Psoas muscle (tissue), 8 donors: Measurements from ENCODE around the gene PRKCA. TPM values are rescaled to one million over a fixed set of nuclear protein-coding genes. Genes with fewer than 3 reads are reported as not detected.
"Not testable (repeated sequence)": the region's sequence is repeated elsewhere in the genome, so short reads cannot be mapped to it uniquely, and the experiment has no call there.

Experiments used
- ATAC-seq, 4 donors: fragments of 200-7000 bp; cut with Tn5 transposase; one replicate each; pipeline ENCODE4 v1.9.1; 2020; ENCODE audit warnings: moderate library complexity in 3 of 4, mild to moderate bottlenecking in 2 of 4
- DNase-seq, 2 donors: peaks; one replicate each; pipeline ENCODE4 v3.0.0-alpha.2; 2020
- H3K27ac ChIP-seq: fragments of 200-600 bp; one replicate; pipeline ENCODE4 v1.8.0; 2022
- H3K27me3 ChIP-seq, 3 donors: fragments of 200-600 bp in 1 of 3; one replicate each; pipeline versions ENCODE4 v1.6.1 to v1.8.0; 2013 to 2022; ENCODE audit warnings: low read length in 2 of 3, mild to moderate bottlenecking in 2 of 3, moderate library complexity in 1 of 3; ENCODE audit not compliant: insufficient read depth in 3 of 3
- H3K36me3 ChIP-seq, 2 donors: fragments of 200-600 bp in 1 of 2; one replicate each; pipeline versions ENCODE4 v1.6.1 to v1.8.0; 2013 to 2022; ENCODE audit warnings: low read depth in 1 of 2, mild to moderate bottlenecking in 1 of 2, moderate library complexity in 1 of 2; ENCODE audit not compliant: insufficient read depth in 1 of 2
- H3K4me1 ChIP-seq: fragments of 200-600 bp; one replicate; pipeline ENCODE4 v1.8.0; 2022
- H3K4me3 ChIP-seq: fragments of 200-600 bp; one replicate; pipeline ENCODE4 v1.8.0; 2022; ENCODE audit warnings: mild to moderate bottlenecking
- H3K9me3 ChIP-seq: fragments of 200-600 bp; one replicate; pipeline ENCODE4 v1.8.0; 2022
- CTCF ChIP-seq: fragments of 200-600 bp; IDR thresholded peaks from one replicate; pipeline ENCODE4 v1.8.0; 2022; ENCODE audit warnings: antibody characterized with exemption
- WGBS, 3 donors: extraction: QIAGEN DNeasy Blood & Tissue Kit; methylation state at CpG; one replicate each; pipeline versions ENCODE4 v1.1.6 to v1.1.7; 2013; 5-methylcytosine and 5-hydroxymethylcytosine counted together
- intact Hi-C, 2 donors: fragments of 100-400 bp; cut with DNase I; formaldehyde crosslinking; loops; one replicate each; pipeline versions ENCODE4 v1.11.0 to v1.14.2; 2022
- polyA plus RNA-seq, 3 donors: library from polyadenylated mRNA; stranded (reverse); fragments of 200-250 nt; gene quantifications; one replicate each; pipeline ENCODE4 v1.2.3, GENCODE V29; 2013
- total RNA-seq, 4 donors: library from RNA; stranded (reverse); fragmentation: NEBNext Ultra II Directional in 2 of 4; extraction: Animal tissue kit (Norgen Biotek cat#: 25700) in 2 of 4; gene quantifications; one replicate each; pipeline versions ENCODE4 v1.2.1 to v1.2.4, GENCODE V29; 2021 to 2023
- donor health status: healthy with polysubstance abuse.
- donor health status: DM: no; HTN: no; CAD: no; lungs with moderate emphysema.
- donor health status: Bipolar disorder and iron deficiency.
- donor health status: healthy.
- donor health status: DM: yes; HTN: yes; CAD: no.
- donor health status: DM: no; HTN: no; CAD: no.
- donor health status: DM: no; HTN: no; CAD: no.
- donor health status: DM: yes; HTN: yes; CAD: no.

Gene PRKCA
- total and polyA plus RNA-seq, 7 donors, result 0.35 to 15.5 (median 8.2) TPM

GRCh38 chr17:66450852-66451158, 148.4 kb downstream of the PRKCA start:
- Histone ChIP-seq H3K9me3 (no peaks in the 10 kb centered on the region), H3K36me3 (no peaks in the 10 kb centered on the region), H3K4me3 (no peak overlapping the region), H3K27ac (no peak overlapping the region), H3K4me1 (no peaks in the 10 kb centered on the region), H3K27me3 (no peaks in the 10 kb centered on the region)
- intact Hi-C loops, result no loop called here
- no peak for DNase-seq
- WGBS, 3 donors, result 92 to 100% (median 94%) methylated on average over 1 of the region's 1 CpG
- ATAC-seq, result no peak
- no peak for TF ChIP-seq CTCF

GRCh38 chr17:66451188-66452149, 149.1 kb downstream of the PRKCA start:
- intact Hi-C loops, result no loop called here
- no peaks in the 10 kb centered on the region for H3K27me3 ChIP-seq
- no peak overlapping the region for H3K4me3 ChIP-seq
- TF ChIP-seq CTCF, result no peak
- no peaks in the 10 kb centered on the region for H3K4me1 ChIP-seq
- no peak for ATAC-seq
- H3K36me3 ChIP-seq, result no peaks in the 10 kb centered on the region
- no peaks in the 10 kb centered on the region for H3K9me3 ChIP-seq
- 80 to 83% (median 82%) methylated on average over 15 of the region's 15 CpGs for WGBS, 3 donors
- H3K27ac ChIP-seq, result no peak overlapping the region
- DNase-seq, result no peak

- DNase-seq (no peak), ATAC-seq (no peak)
- peaks cover 6% of the 10 kb centered on the region for H3K4me1 ChIP-seq
- H3K9me3 ChIP-seq, result no peaks in the 10 kb centered on the region
- no peak for TF ChIP-seq CTCF
- no peak overlapping the region for H3K4me3 ChIP-seq
- no peak overlapping the region for H3K27ac ChIP-seq
- H3K27me3 ChIP-seq, result no peaks in the 10 kb centered on the region
- 83 to 84% (median 84%) methylated on average over 10 of the region's 10 CpGs for WGBS, 3 donors
- intact Hi-C loops, result no loop called here
- H3K36me3 ChIP-seq, result no peaks in the 10 kb centered on the region
These were observed 152.6 kb downstream of the PRKCA start for GRCh38 chr17:66455060-66455459.

- H3K27ac ChIP-seq, H3K9me3 ChIP-seq, H3K4me3 ChIP-seq, ATAC-seq, H3K4me1 ChIP-seq, H3K36me3 ChIP-seq, DNase-seq, intact Hi-C loops, H3K27me3 ChIP-seq: not testable (repeated sequence)
- WGBS, 3 donors, result 93 to 95% (median 93%) methylated on average over 3 of the region's 3 CpGs
These were observed 155.1 kb downstream of the PRKCA start for GRCh38 chr17:66457499-66457898.

- intact Hi-C loops, result no loop called here
- Histone ChIP-seq H3K36me3 (no peaks in the 10 kb centered on the region), H3K27ac (no peak overlapping the region), H3K27me3 (no peaks in the 10 kb centered on the region), H3K9me3 (no peaks in the 10 kb centered on the region), H3K4me3 (no peak overlapping the region), H3K4me1 (peaks cover 6% of the 10 kb centered on the region)
- WGBS, 3 donors, result 96 to 99% (median 96%) methylated on average over 4 of the region's 4 CpGs
- no peak for TF ChIP-seq CTCF
- DNase-seq (no peak), ATAC-seq (no peak)
These were observed 156.4 kb downstream of the PRKCA start for GRCh38 chr17:66458782-66459181.
